ENCODE data around the gene CD58.

The CD58 gene

DNA sequence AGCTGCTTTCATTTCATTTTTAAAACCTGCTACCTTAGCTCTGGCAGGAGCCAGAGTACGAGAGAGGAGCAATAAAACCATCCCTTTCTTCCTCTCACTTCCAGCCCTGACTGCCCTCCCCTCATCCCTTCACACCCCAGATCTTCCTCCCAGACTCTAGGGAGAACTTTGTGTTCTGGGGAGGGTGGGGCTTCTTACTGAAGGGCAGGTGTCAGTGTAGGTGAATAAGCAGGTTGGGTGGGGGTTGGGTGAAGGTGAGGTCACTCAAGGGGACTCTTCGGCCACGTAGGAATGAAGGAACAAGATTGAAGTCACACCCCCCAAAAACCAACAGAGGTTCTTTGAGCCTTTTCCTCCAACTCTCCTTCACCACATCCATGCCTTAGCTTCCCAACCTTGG is 88.9 kb downstream of the CD58 start:
- no peak for DNase-seq
- Mint-ChIP-seq H3K27me3 (no peaks in the 10 kb centered on the region), H3K36me3 (ENCODE audit: insufficient read depth) (no peaks in the 10 kb centered on the region), H3K4me3 (no peak overlapping the region), H3K4me1 (ENCODE audit: low read depth in 2 of 2) (peaks cover 6 to 9% of the 10 kb centered on the region in 2 donors), H3K27ac (no peak overlapping the region), H3K9me3 (no peaks in the 10 kb centered on the region)
- no peak for ATAC-seq (replicated peaks)

DNA sequence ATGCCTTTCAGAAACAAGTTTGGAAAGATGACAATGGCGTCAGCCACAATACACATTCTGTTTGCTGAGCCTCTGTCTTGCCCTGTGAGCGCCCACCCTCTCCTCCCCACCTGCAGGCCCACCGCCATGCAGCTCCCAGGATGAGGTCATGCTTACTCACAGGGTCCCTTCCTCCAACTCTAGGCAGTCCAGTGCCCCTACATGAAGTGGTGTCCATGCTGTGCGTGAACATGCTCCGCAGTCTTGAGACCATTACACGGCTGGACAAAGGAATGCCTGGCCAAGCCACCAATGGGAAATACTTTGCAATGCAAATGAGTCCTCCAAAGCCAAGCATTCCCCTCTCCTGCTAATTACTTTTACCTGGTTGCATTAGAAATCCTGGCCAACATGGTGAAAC is 92.2 kb downstream of the CD58 start:
- ATAC-seq (replicated peaks) (no peak), DNase-seq (no peak)
- Mint-ChIP-seq H3K4me3 (no peak overlapping the region), H3K4me1 (ENCODE audit: low read depth in 2 of 2) (peaks cover 3 to 9% of the 10 kb centered on the region in 2 donors), H3K27ac (no peak overlapping the region), H3K36me3 (ENCODE audit: insufficient read depth) (no peaks in the 10 kb centered on the region), H3K27me3 (no peaks in the 10 kb centered on the region), H3K9me3 (no peaks in the 10 kb centered on the region)

DNA sequence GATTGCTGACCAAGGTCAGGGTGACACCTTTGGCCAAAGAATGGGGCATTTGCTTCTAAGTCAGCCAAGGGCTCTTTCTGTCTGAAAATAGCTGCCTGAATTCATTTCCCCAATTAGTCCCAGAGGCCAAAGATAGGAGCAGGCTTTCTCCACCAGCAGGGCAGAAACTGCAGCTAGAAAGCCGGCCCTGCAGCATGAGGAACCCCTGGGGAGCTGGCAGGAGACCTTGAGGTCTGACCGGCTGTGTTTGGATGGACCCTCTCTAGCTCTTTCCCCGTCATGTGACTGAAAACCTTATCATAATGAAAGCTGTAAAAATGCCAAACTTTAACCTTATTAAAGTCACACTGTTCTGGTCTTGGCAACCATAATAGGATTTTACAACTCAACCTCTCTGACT is 93.4 kb downstream of the CD58 start:
- H3K4me3 Mint-ChIP-seq = no peak overlapping the region
- no peaks in the 10 kb centered on the region for H3K27me3 Mint-ChIP-seq
- no peaks in the 10 kb centered on the region for H3K36me3 Mint-ChIP-seq (ENCODE audit: insufficient read depth)
- no peak overlapping the region for H3K27ac Mint-ChIP-seq
- no peaks in the 10 kb centered on the region for H3K9me3 Mint-ChIP-seq
- ATAC-seq (replicated peaks) = no peak
- H3K4me1 Mint-ChIP-seq (ENCODE audit: low read depth in 2 of 2) = peaks cover 3 to 9% of the 10 kb centered on the region in 2 donors
- no peak for DNase-seq

DNA sequence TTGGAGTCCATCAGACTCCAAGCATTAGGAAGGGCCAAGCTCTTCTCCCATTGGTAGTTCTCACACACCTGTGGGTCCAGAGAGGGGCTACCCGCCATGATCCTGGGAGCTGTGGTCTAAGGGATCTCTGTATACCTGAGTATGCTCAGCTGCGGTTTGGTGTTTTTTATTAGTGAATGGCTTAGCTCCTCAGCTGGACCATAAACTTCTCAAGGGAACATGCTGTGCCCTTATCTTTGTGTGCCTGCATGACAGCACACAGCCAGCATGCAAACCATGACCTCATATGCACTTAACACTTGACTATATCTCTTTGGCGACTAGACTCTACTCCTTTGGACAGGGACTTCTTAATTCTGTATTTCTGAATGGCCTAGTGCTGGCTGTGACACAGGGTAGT is 94.5 kb downstream of the CD58 start:
- Mint-ChIP-seq H3K36me3 (ENCODE audit: insufficient read depth) (no peaks in the 10 kb centered on the region), H3K27ac (no peak overlapping the region), H3K27me3 (peaks cover 0 to 7% of the 10 kb centered on the region in 2 donors), H3K4me3 (no peak overlapping the region), H3K4me1 (ENCODE audit: low read depth in 2 of 2) (peaks cover 3 to 9% of the 10 kb centered on the region in 2 donors), H3K9me3 (no peaks in the 10 kb centered on the region)
- ATAC-seq (replicated peaks) (no peak), DNase-seq (no peak)

DNA sequence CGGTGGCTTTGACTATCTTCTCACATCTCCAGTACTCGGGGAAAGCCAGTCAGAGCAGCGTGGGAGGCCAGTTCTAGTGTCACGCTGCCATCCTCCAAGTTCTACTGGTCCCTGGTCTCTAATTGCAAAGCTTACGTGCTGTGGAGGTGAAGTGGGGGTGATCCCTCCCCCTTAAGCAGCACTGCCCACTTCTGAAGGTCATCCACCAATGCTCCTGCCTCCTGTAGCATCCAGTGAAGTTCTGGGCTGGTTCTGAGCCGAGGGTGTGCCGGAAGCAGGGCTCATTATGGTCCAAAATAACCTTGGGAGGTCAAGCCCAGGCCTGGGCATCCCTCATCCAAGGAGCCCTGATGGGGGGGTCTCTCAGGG is 95.0 kb downstream of the CD58 start:
- Mint-ChIP-seq H3K9me3 (no peaks in the 10 kb centered on the region), H3K36me3 (ENCODE audit: insufficient read depth) (no peaks in the 10 kb centered on the region), H3K27ac (no peak overlapping the region), H3K4me3 (no peak overlapping the region), H3K4me1 (ENCODE audit: low read depth in 2 of 2) (peaks cover 3 to 9% of the 10 kb centered on the region in 2 donors), H3K27me3 (peaks cover 0 to 7% of the 10 kb centered on the region in 2 donors)
- ATAC-seq (replicated peaks) (no peak), DNase-seq (no peak)

DNA sequence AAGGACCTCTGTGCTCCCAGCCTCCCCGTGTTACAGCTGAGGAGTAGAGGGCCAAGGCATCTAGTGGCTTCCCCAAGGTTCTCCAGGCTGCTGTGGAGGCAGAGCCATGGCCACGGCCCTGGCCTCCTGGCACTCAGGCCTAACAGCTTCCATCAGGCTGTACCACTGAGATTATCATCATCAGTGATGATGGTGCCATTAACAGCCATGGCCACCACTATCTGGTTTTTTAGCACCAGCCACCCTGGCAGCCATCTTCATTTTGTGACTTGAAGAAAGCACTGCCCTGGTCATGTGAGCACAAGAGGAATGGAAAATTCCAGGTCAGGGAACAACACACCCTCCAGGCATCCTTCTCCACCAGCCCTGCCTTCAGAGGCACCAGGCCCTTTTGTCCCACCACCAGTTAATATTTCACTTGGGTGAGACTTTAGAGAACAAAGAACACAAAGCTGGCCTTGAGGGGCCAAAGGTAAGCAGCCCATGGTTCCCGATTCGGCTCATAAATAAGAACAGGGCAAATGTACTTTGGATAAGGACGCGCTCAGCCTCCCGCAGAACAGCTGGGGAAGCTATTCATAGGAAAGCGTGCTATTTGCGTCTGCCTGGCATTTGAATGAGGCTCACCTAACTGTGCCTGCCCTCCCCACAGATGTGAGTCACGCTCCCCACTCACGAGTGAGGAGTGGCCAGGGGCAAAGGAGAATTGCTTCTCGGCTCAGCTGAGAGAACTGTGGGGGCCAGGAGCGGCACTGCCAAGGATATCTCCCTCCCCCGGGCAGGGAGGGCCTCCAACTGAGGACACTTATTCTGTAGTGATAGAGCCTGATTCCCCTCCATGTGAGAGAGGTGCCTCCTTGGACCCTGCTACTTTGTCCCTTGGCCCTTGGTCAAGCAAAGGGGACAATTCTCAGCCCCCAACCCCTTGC is 95.6 kb downstream of the CD58 start:
- Mint-ChIP-seq H3K4me1 (ENCODE audit: low read depth in 2 of 2) (peaks cover 3 to 6% of the 10 kb centered on the region in 2 donors), H3K27me3 (peaks cover 0 to 7% of the 10 kb centered on the region in 2 donors), H3K27ac (no peak overlapping the region), H3K36me3 (ENCODE audit: insufficient read depth) (no peaks in the 10 kb centered on the region), H3K4me3 (no peak overlapping the region), H3K9me3 (no peaks in the 10 kb centered on the region)
- ATAC-seq (replicated peaks) (no peak), DNase-seq (no peak)

DNA sequence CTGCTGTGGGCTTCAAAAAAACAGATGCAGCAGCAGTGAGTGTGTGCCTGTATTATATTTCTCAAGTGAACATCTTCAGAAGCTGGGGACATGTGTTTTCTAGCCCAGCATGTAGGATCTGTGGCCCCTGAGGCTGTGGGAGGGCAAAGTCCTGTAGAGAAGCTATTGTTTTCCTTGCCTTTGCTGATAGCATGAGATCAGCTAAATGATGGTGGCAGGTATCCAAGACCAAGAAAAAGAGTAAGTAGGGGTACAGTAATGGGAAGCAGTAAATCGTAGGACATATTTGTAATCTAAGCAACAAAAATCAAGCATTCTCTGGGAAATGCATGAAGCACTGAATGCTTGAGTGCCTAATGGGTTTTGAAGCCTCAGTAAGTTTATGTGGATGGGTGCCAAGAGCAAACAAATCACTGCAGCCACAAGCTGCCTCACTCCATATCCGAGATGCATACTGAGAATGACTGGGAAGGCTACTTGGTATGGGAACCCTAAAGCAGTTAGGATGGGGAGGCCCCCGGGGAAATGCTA is 98.3 kb downstream of the CD58 start:
- no peak for DNase-seq
- no peak for ATAC-seq (replicated peaks)
- no peaks in the 10 kb centered on the region for H3K9me3 Mint-ChIP-seq
- H3K4me1 Mint-ChIP-seq (ENCODE audit: low read depth in 2 of 2) = no peaks in the 10 kb centered on the region
- H3K36me3 Mint-ChIP-seq (ENCODE audit: insufficient read depth) = no peaks in the 10 kb centered on the region
- H3K4me3 Mint-ChIP-seq = no peak overlapping the region
- peaks cover 0 to 7% of the 10 kb centered on the region in 2 donors for H3K27me3 Mint-ChIP-seq
- H3K27ac Mint-ChIP-seq = no peak overlapping the region

DNA sequence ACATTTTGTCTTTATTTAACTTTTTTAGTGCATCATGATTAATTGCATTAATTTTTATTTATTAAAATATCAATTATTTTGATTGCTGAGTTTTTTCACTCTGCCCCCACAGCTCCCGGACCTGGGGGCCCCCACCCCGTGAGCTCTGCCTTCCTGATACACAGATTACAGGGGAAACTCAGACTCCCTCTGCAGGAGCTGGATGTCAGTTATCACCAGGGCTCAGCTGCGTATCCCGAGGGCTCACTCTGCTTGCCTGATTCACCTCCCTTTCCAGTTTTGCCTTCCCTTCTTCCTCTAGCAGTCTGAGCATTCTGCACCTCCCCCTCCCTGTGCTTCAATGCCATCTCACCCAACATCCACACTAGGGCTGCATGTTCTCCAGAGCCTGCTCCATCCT is 99.6 kb downstream of the CD58 start:
- Mint-ChIP-seq H3K36me3 (ENCODE audit: insufficient read depth) (no peaks in the 10 kb centered on the region), H3K27ac (peak overlapping the region in 1 of 2 donors; percentile 26), H3K27me3 (peaks cover 6 to 7% of the 10 kb centered on the region in 2 donors), H3K4me3 (no peak overlapping the region), H3K9me3 (no peaks in the 10 kb centered on the region), H3K4me1 (ENCODE audit: low read depth in 2 of 2) (no peaks in the 10 kb centered on the region)
- DNase-seq = no peak
- ATAC-seq (replicated peaks) = no peak

DNA sequence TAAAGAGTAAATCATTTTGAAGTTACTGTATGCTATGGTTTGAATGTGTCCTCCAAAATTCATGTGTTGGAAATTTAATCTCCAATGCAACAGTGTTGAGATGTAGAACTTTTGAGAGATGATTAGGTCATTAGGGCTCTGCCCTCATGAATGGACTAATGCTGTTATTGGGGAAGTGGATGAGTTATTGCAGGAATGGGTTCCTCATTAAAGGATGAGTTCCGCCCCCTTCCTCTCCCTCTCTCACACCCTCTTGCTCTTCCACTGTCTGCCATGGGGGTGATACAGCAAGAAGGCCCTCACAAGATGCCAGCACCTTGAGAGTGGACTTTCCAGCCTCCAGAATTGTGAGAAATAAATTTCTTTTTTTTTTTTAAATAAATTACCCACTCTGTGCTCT is 100.2 kb downstream of the CD58 start:
- H3K4me3 Mint-ChIP-seq = no peak overlapping the region
- no peak overlapping the region for H3K27ac Mint-ChIP-seq
- ATAC-seq (replicated peaks) = no peak
- no peaks in the 10 kb centered on the region for H3K4me1 Mint-ChIP-seq (ENCODE audit: low read depth in 2 of 2)
- H3K9me3 Mint-ChIP-seq = no peaks in the 10 kb centered on the region
- H3K27me3 Mint-ChIP-seq = peaks cover 6 to 7% of the 10 kb centered on the region in 2 donors
- no peaks in the 10 kb centered on the region for H3K36me3 Mint-ChIP-seq (ENCODE audit: insufficient read depth)
- DNase-seq = no peak

DNA sequence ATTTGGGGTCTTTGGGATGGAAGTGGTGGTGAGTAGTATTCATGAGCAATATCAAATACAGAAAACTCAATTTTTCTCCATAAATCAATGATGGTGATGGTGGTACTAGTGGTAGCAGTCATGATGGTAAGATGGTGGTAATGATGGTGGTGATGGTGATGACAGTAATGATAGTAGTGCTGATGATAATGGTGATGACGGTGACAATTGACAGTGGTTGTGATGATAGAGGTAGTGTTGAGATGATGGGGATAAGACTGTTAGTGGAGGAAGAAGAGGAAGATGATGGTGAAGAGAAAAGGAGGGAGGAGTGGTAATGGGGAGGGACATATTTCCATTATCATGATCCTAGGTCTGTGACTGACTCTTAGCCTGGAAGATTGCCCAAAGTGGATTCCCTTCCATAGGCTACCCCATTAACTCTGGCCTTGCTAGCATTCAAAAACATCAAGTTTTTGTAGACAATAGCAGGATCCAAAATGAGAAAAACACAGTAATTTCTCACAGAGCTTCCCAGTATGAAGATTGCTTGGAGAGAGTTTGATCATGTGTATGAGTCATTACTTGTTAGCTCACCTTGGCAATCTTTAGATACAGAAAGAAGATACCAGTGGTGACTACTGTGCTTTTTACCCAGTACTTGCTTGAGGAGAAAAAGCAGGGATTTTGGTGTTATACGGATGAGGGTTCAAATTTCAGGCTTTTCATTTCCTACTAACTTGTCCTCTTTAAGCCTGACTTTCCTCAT is 103.8 kb downstream of the CD58 start:
- Mint-ChIP-seq H3K9me3 (no peaks in the 10 kb centered on the region), H3K27me3 (peaks cover 6 to 7% of the 10 kb centered on the region in 2 donors), H3K4me3 (no peak overlapping the region), H3K36me3 (ENCODE audit: insufficient read depth) (no peaks in the 10 kb centered on the region), H3K27ac (no peak overlapping the region), H3K4me1 (ENCODE audit: low read depth in 2 of 2) (no peaks in the 10 kb centered on the region)
- no peak for DNase-seq
- ATAC-seq (replicated peaks) = no peak

DNA sequence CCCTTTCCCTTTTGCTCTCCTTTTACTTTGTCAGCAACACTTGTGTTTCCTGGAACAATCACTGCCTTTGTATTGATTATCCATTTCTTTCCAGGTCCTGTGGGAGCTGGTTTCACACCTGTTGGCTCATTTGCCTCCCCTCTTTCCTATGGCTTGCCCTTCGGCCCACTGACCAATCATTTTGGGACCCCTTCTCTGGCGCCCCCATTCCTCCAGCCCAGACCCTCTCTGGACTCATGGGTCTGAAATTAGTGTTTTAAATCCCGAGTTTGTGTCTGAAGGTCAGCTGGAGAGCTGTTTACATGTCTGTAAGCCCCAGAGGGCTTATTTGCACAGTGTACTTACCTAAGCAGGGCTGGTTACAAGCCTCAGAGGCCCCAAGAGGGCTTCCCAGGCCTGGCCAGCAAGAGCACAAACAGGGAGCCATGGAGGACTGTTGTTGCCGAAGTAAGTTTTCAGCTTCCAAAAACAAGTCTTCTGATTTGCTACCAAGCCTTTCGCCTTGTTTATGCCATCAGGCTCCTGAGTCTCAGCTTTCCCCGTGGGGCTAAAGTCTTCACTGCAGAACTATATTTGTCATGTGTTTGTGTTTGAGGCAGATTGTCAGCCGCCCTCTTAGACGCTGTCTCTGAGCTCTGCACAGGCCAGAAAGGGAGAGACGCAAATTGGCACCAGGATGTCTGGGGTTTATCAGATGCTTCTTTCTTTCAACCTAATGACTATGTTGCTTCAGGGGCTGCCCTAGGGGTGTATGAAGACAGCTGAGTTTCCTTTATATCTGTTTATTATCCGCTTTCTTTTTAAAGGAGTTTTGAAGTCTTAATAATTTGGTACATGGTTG is 104.8 kb downstream of the CD58 start:
- H3K27ac Mint-ChIP-seq = no peak overlapping the region
- no peaks in the 10 kb centered on the region for H3K9me3 Mint-ChIP-seq
- DNase-seq (no peak), ATAC-seq (replicated peaks) (no peak)
- no peaks in the 10 kb centered on the region for H3K4me1 Mint-ChIP-seq (ENCODE audit: low read depth in 2 of 2)
- peaks cover 0 to 6% of the 10 kb centered on the region in 2 donors for H3K27me3 Mint-ChIP-seq
- no peak overlapping the region for H3K4me3 Mint-ChIP-seq
- H3K36me3 Mint-ChIP-seq (ENCODE audit: insufficient read depth) = no peaks in the 10 kb centered on the region

DNA sequence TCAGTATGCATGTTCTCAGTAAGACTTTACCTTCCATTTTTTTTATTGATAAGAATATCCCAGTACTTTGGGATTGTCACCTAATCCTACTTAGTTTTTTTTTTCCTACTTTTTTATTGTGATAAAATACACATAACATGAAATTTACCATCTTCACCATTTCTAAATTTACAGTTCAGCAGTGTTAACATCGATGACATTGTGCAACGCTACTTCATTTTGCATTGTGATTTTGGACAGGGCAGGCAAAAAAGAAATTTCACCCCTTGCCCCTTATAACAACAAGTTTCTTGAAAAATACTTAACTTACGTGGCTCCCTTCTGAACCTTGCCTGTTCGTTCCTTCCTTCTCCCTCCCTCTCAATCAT is 105.4 kb downstream of the CD58 start:
- Mint-ChIP-seq H3K36me3 (ENCODE audit: insufficient read depth) (no peaks in the 10 kb centered on the region), H3K9me3 (no peaks in the 10 kb centered on the region)
- ATAC-seq (replicated peaks) = no peak

More for the DNA sequence above, 105.4 kb downstream of the CD58 start:
- no peak overlapping the region for H3K27ac Mint-ChIP-seq
- H3K4me3 Mint-ChIP-seq = no peak overlapping the region
- no peak for DNase-seq
- H3K4me1 Mint-ChIP-seq (ENCODE audit: low read depth in 2 of 2) = no peaks in the 10 kb centered on the region
- peaks cover 0 to 6% of the 10 kb centered on the region in 2 donors for H3K27me3 Mint-ChIP-seq
